ENCODE results near the gene ITPKB.

ITPKB gene

DNA sequence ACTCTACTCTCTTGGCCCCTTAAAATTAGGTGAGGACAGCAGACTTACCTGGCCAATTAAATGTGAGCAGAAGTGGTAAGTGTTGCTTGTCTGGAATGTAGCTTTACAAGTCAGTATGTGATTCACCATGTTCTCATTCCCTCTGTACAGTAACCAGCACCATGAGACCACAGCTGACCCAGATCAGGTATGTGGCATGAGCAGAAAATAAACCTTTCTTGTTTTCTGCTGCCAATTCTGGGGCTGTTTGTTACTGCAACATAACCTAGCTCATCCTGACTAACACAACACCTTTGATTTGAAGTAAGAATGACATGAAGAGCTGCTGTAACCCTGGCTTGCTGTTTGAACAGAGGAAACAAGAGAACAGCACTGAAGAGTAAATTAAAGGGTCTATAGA, 24.9 kb downstream of the ITPKB start:
- in situ Hi-C loops (cut with HindIII; ENCODE audit: low pct_ligation_motif_present, low pct_unique_long_range_greater_than_20kb, low sequenced_read_pairs): no loop called here
- no peak for DNase-seq

DNA sequence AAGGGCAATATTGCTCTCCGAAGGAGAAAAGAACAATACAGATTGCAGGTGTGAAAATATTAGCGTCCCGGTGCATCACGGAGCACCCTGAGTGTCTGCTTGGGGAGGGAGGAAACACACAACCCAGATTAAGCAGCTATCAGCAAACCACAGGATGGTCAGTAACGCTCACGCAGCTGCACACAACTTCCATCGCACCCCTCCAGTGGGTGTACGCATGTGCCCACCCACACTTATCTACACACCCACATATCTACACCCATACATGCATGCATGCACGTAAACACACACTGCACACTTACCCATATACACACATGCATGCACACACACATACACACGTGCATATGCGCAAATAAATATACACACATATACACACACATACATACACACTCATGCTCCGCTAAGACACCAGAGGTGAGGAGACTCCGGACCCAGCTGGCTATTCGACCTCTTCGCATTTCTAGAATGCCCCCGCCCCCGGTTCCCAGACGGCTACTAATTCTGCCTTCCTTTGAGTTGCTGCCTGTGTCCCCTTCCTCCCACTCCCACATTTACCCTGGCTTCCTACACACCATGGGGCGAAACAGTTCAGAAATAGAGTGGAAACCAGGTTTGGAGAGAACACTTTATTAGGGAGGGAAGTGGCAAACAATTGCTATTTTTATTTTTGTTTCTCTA, 26.2 kb downstream of the ITPKB start:
- in situ Hi-C loops (cut with HindIII; ENCODE audit: low pct_ligation_motif_present, low pct_unique_long_range_greater_than_20kb, low sequenced_read_pairs): no loop called here
- no peak for DNase-seq

- no peak for DNase-seq
- in situ Hi-C loops (cut with HindIII; ENCODE audit: low pct_ligation_motif_present, low pct_unique_long_range_greater_than_20kb, low sequenced_read_pairs): no loop called here
These were observed 26.9 kb downstream of the ITPKB start for GRCh38 chr1:226711976-226712741.

- in situ Hi-C loops (cut with HindIII; ENCODE audit: low pct_ligation_motif_present, low pct_unique_long_range_greater_than_20kb, low sequenced_read_pairs): no loop called here
- DNase-seq: no peak
These were observed 28.6 kb downstream of the ITPKB start for GRCh38 chr1:226710501-226710900.

GRCh38 chr1:226709953-226710352, 29.1 kb downstream of the ITPKB start:
- DNase-seq: no peak
- in situ Hi-C loops (cut with HindIII; ENCODE audit: low pct_ligation_motif_present, low pct_unique_long_range_greater_than_20kb, low sequenced_read_pairs): no loop called here

DNA sequence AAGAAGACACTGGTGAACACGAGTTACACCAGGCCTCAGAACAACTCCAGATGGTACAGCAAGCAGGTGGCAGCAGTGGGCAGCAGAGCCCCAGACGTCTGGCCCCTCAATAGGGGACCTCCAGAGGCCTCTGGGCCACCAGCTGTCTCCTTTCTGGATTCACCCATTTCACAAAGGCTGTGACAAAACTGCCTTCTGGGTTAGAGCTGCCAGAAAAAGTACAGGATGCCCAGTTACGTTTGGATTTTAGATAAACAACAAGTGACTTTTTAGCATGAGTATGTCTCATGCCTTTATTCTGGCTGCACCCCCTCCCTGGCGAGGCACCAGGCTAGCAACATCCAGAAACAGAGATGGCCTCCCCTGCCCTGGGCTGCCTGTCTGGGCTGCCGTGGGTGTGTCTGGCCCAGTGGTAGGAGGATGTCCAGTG, 30.1 kb downstream of the ITPKB start:
- in situ Hi-C loops (cut with HindIII; ENCODE audit: low pct_ligation_motif_present, low pct_unique_long_range_greater_than_20kb, low sequenced_read_pairs): no loop called here
- DNase-seq: no peak

DNA sequence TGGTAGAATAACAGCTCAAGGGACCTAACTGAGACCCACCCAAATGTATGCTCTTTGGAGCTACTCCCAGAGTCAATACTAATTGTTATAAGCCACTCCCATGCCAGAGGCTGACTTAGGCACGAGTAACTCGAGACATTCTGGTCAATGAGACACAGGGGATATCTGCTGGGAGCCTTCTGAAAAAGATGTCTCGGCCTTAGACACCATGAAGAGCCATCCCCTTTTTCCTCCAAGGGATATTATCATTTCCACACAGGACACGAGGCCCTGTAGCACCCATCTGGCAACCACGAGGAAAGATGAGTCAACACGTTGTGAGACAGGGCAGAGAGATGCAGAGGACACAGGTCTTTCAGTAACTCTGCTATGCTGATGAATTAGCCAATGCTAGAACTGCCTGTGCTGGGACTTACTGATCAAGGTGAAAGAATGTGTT, 30.7 kb downstream of the ITPKB start:
- DNase-seq: peak; percentile 13
- in situ Hi-C loops (cut with HindIII; ENCODE audit: low pct_ligation_motif_present, low pct_unique_long_range_greater_than_20kb, low sequenced_read_pairs): no loop called here

- in situ Hi-C loops (cut with HindIII; ENCODE audit: low pct_ligation_motif_present, low pct_unique_long_range_greater_than_20kb, low sequenced_read_pairs): no loop called here
- no peak for DNase-seq
These were observed 32.4 kb downstream of the ITPKB start for GRCh38 chr1:226706684-226707083.

GRCh38 chr1:226704169-226704937, 34.7 kb downstream of the ITPKB start:
- in situ Hi-C loops (cut with HindIII; ENCODE audit: low pct_ligation_motif_present, low pct_unique_long_range_greater_than_20kb, low sequenced_read_pairs): no loop called here
- DNase-seq: no peak

DNA sequence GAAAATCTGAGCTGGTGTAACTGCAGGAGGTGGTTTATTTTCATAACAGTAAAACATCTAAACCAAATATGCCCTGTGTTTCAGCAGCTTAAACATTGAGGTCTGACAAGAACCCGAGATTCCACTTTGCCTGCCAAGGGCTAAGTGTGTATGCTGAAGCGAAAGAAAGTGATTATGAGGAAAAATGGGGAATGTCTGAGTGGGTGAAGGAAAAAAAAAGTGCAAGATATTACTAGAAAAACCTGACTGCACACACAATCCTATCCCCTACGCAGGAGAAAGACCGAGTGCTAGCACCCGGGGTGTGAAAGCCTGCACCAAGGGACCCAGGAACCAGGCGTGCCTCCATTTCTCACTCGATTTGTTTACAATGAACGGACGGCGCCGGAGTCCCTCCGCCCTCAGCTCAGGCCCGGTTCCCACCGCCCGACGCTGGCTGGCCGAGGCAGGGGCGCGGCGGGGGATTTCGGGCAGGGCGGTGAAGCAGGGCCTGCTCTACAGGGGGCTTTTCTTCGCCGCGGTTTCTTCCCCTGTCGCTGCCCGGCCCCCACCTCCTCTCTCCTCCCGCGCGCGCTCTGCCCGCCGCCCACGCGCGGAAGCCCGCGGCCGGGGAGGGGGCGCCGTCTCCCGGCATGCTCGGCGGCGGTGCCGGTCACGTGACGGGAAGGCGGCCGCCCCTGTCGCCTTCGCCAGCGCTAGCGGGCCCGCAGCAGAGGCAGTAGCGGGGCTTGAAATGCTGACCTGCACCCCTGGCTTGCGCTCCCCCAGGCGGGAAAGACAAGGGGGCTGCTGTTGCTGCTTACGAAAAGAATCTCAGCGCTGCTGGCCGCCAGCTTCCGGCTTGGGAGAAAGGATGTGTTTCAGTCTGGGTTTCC, 35.9 kb downstream of the ITPKB start:
- DNase-seq: peak; percentile 61
- in situ Hi-C loops (cut with HindIII; ENCODE audit: low pct_ligation_motif_present, low pct_unique_long_range_greater_than_20kb, low sequenced_read_pairs): no loop called here

DNA sequence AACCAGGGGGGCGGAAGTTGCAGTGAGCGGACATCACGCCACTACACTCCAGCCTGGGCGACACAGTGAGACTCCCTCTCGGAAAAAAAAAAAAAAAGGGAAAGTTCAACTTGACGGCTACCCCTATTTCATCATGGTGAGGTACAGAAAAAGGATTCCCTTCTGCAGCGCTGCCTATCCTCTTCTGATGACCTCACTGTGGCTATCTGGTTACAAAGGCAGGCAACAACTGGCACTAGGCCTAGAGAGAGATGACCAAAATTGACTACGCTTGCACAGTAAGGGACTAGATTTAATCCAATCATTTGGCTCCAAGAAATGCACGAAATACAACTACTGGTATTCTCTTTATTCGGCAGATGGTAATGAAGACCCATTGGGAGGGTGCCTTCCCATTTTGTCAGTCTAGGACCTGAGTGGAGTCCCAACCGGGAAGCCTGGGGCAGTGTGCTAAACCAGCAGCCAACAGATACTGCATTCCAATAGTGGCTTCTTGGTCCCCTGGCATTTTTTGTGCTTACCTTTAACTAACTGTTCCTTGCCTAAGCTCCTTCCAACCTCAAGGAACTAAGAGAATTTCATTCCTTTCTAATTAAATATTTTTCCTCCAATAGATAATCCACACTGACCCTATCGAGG, 36.6 kb downstream of the ITPKB start:
- no peak for DNase-seq
- in situ Hi-C loops (cut with HindIII; ENCODE audit: low pct_ligation_motif_present, low pct_unique_long_range_greater_than_20kb, low sequenced_read_pairs): no loop called here

DNA sequence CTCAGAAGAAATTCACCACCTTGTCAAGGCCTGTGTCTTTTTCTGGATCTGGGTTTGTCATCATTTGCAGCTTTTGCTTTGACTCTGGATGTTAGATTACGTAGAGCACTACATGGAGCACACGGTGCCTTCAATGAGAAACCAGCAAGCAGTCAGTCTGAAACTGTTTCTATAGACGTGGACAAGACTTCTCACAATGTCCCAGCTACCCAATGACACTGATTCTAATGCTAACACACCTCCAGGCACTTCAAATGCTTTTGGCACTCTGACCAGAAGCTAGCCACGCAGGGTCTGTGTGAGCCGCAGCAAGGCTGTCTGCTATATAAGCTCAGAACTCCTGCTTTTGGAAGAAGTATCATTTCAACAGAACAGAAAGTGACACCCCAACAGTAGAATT, 38.2 kb downstream of the ITPKB start:
- in situ Hi-C loops (cut with HindIII; ENCODE audit: low pct_ligation_motif_present, low pct_unique_long_range_greater_than_20kb, low sequenced_read_pairs): no loop called here
- no peak for DNase-seq

DNA sequence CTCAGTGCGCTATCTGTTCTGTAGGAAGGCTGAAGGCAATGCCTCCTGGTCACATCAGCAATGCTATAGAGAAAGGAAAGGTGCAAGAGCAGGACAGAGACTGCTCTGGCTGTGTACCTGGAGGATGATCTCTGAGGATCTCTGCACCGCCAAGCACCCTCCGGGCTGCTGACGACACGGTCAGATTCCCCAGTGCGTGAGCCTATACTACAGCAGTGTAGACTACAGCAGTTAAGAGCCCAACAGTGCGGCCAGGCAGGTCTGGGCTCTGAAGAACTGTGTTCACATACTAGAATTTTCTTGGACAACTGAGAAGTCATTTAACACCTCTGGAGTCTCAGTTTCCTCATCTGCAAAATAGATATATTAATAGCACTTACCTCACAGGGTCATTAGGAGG, 39.9 kb downstream of the ITPKB start:
- in situ Hi-C loops (cut with HindIII; ENCODE audit: low pct_ligation_motif_present, low pct_unique_long_range_greater_than_20kb, low sequenced_read_pairs): no loop called here
- no peak for DNase-seq

- no peak for DNase-seq
- in situ Hi-C loops (cut with HindIII; ENCODE audit: low pct_ligation_motif_present, low pct_unique_long_range_greater_than_20kb, low sequenced_read_pairs): no loop called here
These were observed 40.4 kb downstream of the ITPKB start for GRCh38 chr1:226698659-226699058.

DNA sequence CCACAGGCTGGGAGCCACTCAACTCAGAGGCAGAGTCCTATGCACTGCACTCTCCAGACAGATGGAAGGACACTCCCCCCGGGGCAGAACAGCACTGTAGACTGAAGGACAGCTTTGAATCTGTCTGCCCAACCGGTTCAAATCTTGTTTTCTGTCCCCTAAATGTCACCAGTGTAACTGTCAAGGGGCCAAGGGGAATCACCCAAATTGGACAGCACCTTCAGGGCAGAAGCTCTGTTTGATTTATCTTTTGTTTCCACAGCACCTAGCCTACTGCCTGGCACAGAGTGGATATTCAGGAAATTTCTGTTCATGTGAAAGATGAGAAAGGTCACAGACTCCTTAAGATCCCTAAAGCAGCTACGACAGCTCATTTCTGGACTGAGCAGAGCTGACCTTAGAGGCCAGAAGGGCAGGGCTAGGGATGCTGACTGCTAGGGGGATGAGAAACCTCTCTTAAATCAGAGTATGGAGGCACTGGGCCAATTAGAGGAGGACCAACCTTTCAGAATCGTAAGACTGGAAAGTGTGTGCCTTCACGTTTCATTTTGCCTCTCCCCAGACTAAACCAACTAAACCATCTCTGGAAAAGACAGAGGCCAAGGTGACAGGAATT, 41.0 kb downstream of the ITPKB start:
- in situ Hi-C loops (cut with HindIII; ENCODE audit: low pct_ligation_motif_present, low pct_unique_long_range_greater_than_20kb, low sequenced_read_pairs): no loop called here

DNA sequence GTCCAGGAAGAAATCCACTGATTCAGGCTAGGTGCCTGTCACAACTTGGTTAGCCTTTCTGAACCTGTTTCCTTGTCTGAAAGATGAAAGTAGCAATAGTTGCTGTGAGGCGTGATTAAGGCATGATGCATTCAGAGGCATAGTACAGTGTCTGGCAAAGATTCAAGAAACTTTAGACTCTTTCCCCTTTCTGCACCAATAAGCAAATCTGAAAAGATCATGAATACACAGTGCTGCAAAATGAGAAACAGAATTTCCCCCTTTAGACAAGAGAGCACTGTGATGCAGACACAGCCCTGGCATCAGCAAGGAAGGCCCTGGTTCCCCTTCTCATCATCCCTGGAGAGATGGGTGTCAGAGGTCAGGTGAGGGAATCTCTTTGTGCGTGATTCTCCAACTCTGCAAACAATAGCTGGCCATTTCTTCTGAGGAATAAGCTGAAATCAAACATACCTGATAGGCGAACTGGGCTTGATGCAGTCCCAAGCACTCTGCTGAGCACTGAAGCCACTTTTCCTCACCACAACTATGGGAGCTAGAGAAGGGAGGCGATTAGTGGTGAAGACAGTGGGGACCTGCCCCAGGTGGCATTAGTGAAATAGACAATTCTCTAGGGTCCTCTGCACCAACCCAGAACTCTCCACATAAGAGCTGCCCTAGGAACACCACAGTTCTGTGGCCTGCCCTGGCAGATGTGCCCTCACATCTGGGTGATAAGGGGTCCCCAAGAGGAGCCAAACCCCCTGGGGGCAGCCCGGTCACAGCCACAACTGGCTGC, 41.7 kb downstream of the ITPKB start:
- in situ Hi-C loops (cut with HindIII; ENCODE audit: low pct_ligation_motif_present, low pct_unique_long_range_greater_than_20kb, low sequenced_read_pairs): no loop called here
- DNase-seq: no peak

More for the DNA sequence above, 41.0 kb downstream of the ITPKB start:
- DNase-seq: no peak

- DNase-seq: no peak
- in situ Hi-C loops (cut with HindIII; ENCODE audit: low pct_ligation_motif_present, low pct_unique_long_range_greater_than_20kb, low sequenced_read_pairs): no loop called here
These were observed 42.5 kb downstream of the ITPKB start for GRCh38 chr1:226696547-226696946.
